ENCODE measurements around the gene MEGF8. TPM values are rescaled to one million over a fixed set of nuclear protein-coding genes. Genes with fewer than 3 reads are reported as not detected.

Gene MEGF8
- total RNA-seq, 1 experiment from 2014 or later = 6.5 TPM

GRCh38 chr19:42423462-42424344 lies 98.3 kb downstream of the MEGF8 start:
- peaks cover 34% of the 10 kb centered on the region for H3K79me2 ChIP-seq (ENCODE audit: low read length)
- H3K9me3 ChIP-seq (ENCODE audit: low read length) = no peaks in the 10 kb centered on the region
- peak; percentile 99 for DNase-seq
- peak overlapping the region; percentile 88 for H3K9ac ChIP-seq (ENCODE audit: low read length)
- no peaks in the 10 kb centered on the region for H3K9me2 ChIP-seq (replicated peaks; ENCODE audit: insufficient read depth, low read length)
- peak overlapping the region; percentile 60; the same call in 1 of the 2 replicates for H2AFZ ChIP-seq (ENCODE audit: low read length)
- peaks cover 31% of the 10 kb centered on the region for H3K4me1 ChIP-seq (ENCODE audit: low read length)
- H3K4me2 ChIP-seq (ENCODE audit: low read depth, low read length, poor library complexity, severe bottlenecking) = peak overlapping the region; percentile 73
- H4K20me1 ChIP-seq (ENCODE audit: insufficient read depth, low read depth, low read length) = peaks cover 24% of the 10 kb centered on the region; the same call in 1 of the 2 replicates
- H3K27ac ChIP-seq (ENCODE audit: low read length) = peak overlapping the region; percentile 92
- H3K36me3 ChIP-seq (ENCODE audit: insufficient read depth, low read length) = peaks cover 1% of the 10 kb centered on the region; the same call in 1 of the 2 replicates
- H3K4me3 ChIP-seq (ENCODE audit: low read length) = peak overlapping the region; percentile 78
- no peaks in the 10 kb centered on the region for H3K27me3 ChIP-seq (ENCODE audit: low read length)

GRCh38 chr19:42424345-42424707 lies 98.9 kb downstream of the MEGF8 start:
- no peaks in the 10 kb centered on the region for H3K27me3 ChIP-seq (ENCODE audit: low read length)
- peaks cover 22% of the 10 kb centered on the region; the same call in 1 of the 2 replicates for H4K20me1 ChIP-seq (ENCODE audit: insufficient read depth, low read depth, low read length)
- DNase-seq = peak; percentile 39
- H3K4me2 ChIP-seq (ENCODE audit: low read depth, low read length, poor library complexity, severe bottlenecking) = peak overlapping the region; percentile 73
- no peaks in the 10 kb centered on the region for H3K9me2 ChIP-seq (replicated peaks; ENCODE audit: insufficient read depth, low read length)
- peaks cover 31% of the 10 kb centered on the region for H3K4me1 ChIP-seq (ENCODE audit: low read length)
- H3K4me3 ChIP-seq (ENCODE audit: low read length) = peak overlapping the region; percentile 78; the same call in 1 of the 2 replicates
- no peaks in the 10 kb centered on the region for H3K9me3 ChIP-seq (ENCODE audit: low read length)
- H3K79me2 ChIP-seq (ENCODE audit: low read length) = peaks cover 29% of the 10 kb centered on the region
- H3K9ac ChIP-seq (ENCODE audit: low read length) = no peak overlapping the region
- peak overlapping the region; percentile 60; the same call in 1 of the 2 replicates for H2AFZ ChIP-seq (ENCODE audit: low read length)
- H3K27ac ChIP-seq (ENCODE audit: low read length) = no peak overlapping the region
- no peaks in the 10 kb centered on the region for H3K36me3 ChIP-seq (ENCODE audit: insufficient read depth, low read length)

DNA sequence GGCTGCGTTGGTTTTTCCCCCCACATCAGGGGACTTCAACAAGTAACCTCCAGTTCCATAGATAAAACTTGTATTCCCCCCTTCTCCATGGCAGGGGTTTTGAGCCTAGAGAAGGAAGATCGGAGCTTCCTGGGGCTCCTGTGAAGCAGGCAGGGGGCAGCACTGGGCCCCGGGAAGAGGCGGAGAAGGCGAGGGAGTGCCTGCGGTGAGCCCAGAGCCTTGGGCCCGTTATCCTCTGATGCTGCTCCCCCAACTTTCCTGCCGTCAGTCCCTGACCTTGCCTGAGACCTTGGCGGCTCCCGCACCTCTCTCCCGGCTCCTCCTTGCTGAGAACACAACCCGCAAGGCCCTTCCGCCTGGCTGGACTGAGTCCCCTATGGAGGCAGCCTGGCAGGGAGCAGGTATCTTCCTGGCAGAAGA lies 99.3 kb downstream of the MEGF8 start:
- Histone ChIP-seq H3K36me3 (ENCODE audit: insufficient read depth, low read length) (no peaks in the 10 kb centered on the region), H3K9me3 (ENCODE audit: low read length) (no peaks in the 10 kb centered on the region), H3K4me1 (ENCODE audit: low read length) (peaks cover 31% of the 10 kb centered on the region), H3K9ac (ENCODE audit: low read length) (no peak overlapping the region), H3K9me2 (replicated peaks; ENCODE audit: insufficient read depth, low read length) (no peaks in the 10 kb centered on the region), H3K27me3 (ENCODE audit: low read length) (no peaks in the 10 kb centered on the region), H3K4me3 (ENCODE audit: low read length) (no peak overlapping the region), H3K79me2 (ENCODE audit: low read length) (peaks cover 25% of the 10 kb centered on the region), H2AFZ (ENCODE audit: low read length) (no peak overlapping the region), H4K20me1 (ENCODE audit: insufficient read depth, low read depth, low read length) (peaks cover 18% of the 10 kb centered on the region; the same call in 1 of the 2 replicates), H3K27ac (ENCODE audit: low read length) (no peak overlapping the region), H3K4me2 (ENCODE audit: low read depth, low read length, poor library complexity, severe bottlenecking) (no peak overlapping the region)
- DNase-seq = no peak

GRCh38 chr19:42426643-42427042 lies 101.2 kb downstream of the MEGF8 start:
- Histone ChIP-seq H3K9ac (ENCODE audit: low read length) (no peak overlapping the region), H3K79me2 (ENCODE audit: low read length) (peaks cover 7% of the 10 kb centered on the region), H3K4me3 (ENCODE audit: low read length) (no peak overlapping the region), H4K20me1 (ENCODE audit: insufficient read depth, low read depth, low read length) (peaks cover 7% of the 10 kb centered on the region; the same call in 1 of the 2 replicates), H3K4me1 (ENCODE audit: low read length) (peaks cover 15% of the 10 kb centered on the region), H3K9me3 (ENCODE audit: low read length) (no peaks in the 10 kb centered on the region), H3K36me3 (ENCODE audit: insufficient read depth, low read length) (no peaks in the 10 kb centered on the region), H2AFZ (ENCODE audit: low read length) (no peak overlapping the region), H3K9me2 (replicated peaks; ENCODE audit: insufficient read depth, low read length) (no peaks in the 10 kb centered on the region), H3K27ac (ENCODE audit: low read length) (no peak overlapping the region), H3K4me2 (ENCODE audit: low read depth, low read length, poor library complexity, severe bottlenecking) (no peak overlapping the region), H3K27me3 (ENCODE audit: low read length) (no peaks in the 10 kb centered on the region)
- peak; percentile 37 for DNase-seq

DNA sequence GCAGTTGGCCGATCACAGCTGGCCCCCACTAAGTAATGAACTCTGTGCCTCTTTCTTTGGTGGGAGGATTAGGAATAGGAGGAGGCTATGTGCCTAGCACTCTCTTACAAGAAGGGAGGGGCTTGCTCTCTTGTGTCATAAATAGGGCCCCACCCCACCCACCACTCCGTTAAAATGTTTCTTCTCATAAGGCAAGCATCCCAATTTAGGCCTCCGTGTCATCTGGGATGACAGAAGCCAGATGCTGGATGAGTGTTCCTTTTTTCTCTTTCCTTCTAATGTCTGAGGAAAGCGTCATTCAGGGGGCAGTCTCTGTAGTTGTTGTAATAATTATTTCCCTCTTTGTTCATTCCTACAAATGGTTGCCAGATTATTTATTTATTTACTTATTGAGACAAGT lies 101.9 kb downstream of the MEGF8 start, which contains the start of gene LIPE:
Gene LIPE (minus strand): TSS at position 76 of the 400 bp plus-strand sequence. CDS start 239 bp downstream, outside the sequence.
- no peaks in the 10 kb centered on the region for H3K36me3 ChIP-seq (ENCODE audit: insufficient read depth, low read length)
- H3K9me3 ChIP-seq (ENCODE audit: low read length) = no peaks in the 10 kb centered on the region
- H4K20me1 ChIP-seq (ENCODE audit: insufficient read depth, low read depth, low read length) = peaks cover under 1% of the 10 kb centered on the region; the same call in 1 of the 2 replicates
- H3K4me1 ChIP-seq (ENCODE audit: low read length) = peaks cover 8% of the 10 kb centered on the region
- H2AFZ ChIP-seq (ENCODE audit: low read length) = no peak within 1 kb of the TSS
- no peak within 1 kb of the TSS for H3K4me2 ChIP-seq (ENCODE audit: low read depth, low read length, poor library complexity, severe bottlenecking)
- no peak within 1 kb of the TSS for H3K27ac ChIP-seq (ENCODE audit: low read length)
- H3K79me2 ChIP-seq (ENCODE audit: low read length) = peaks cover under 1% of the 10 kb centered on the region; the same call in 1 of the 2 replicates
- H3K27me3 ChIP-seq (ENCODE audit: low read length) = no peaks in the 10 kb centered on the region
- DNase-seq = peak; percentile 22
- H3K9me2 ChIP-seq (replicated peaks; ENCODE audit: insufficient read depth, low read length) = no peaks in the 10 kb centered on the region
- no peak within 1 kb of the TSS for H3K4me3 ChIP-seq (ENCODE audit: low read length)
- H3K9ac ChIP-seq (ENCODE audit: low read length) = no peak within 1 kb of the TSS

Small RNA genes lying within 50 kb of the gene (small RNA-seq; reads per million reads assigned to genes)
- gene MIR8077 = not detected

Other genes starting within 250 kb of the MEGF8 start
- 15.1 and 23.5 TPM in 2 replicates for gene ZNF574, start 249.5 kb upstream of the MEGF8 start, total RNA-seq (2014; rRNA removed; shearing (Covaris generic); ENCODE audit: low replicate concordance)
- gene POU2F2, start 193.2 kb upstream of the MEGF8 start, total RNA-seq (2014; rRNA removed; shearing (Covaris generic); ENCODE audit: low replicate concordance) = 61.9 and 69.4 TPM in 2 replicates
- gene DEDD2, start 108.0 kb upstream of the MEGF8 start, total RNA-seq (2014; rRNA removed; shearing (Covaris generic); ENCODE audit: low replicate concordance) = 16.3 and 42.7 TPM in 2 replicates
- gene ZNF526, start 105.3 kb upstream of the MEGF8 start, total RNA-seq (2014; rRNA removed; shearing (Covaris generic); ENCODE audit: low replicate concordance) = 3.4 and 9.1 TPM in 2 replicates
- gene GSK3A, start 83.0 kb upstream of the MEGF8 start, total RNA-seq (2014; rRNA removed; shearing (Covaris generic); ENCODE audit: low replicate concordance) = 17.7 and 29.3 TPM in 2 replicates
- gene ERF, start 70.5 kb upstream of the MEGF8 start, total RNA-seq (2014; rRNA removed; shearing (Covaris generic); ENCODE audit: low replicate concordance) = 36.4 and 53.6 TPM in 2 replicates
- 25.0 and 30.6 TPM in 2 replicates for gene CIC, start 56.4 kb upstream of the MEGF8 start, total RNA-seq (2014; rRNA removed; shearing (Covaris generic); ENCODE audit: low replicate concordance)
- gene PRR19, start 23.5 kb upstream of the MEGF8 start, total RNA-seq (2014; rRNA removed; shearing (Covaris generic); ENCODE audit: low replicate concordance) = 0.25 and 1.2 TPM in 2 replicates
- gene PAFAH1B3, start 23.0 kb upstream of the MEGF8 start, total RNA-seq (2014; rRNA removed; shearing (Covaris generic); ENCODE audit: low replicate concordance) = 66.2 and 102 TPM in 2 replicates
- gene TMEM145, start 12.3 kb upstream of the MEGF8 start, total RNA-seq (2014; rRNA removed; shearing (Covaris generic); ENCODE audit: low replicate concordance) = 18.7 and 30.5 TPM in 2 replicates
- not detected in 2 replicates for gene CNFN, start 64.7 kb downstream of the MEGF8 start, total RNA-seq (2014; rRNA removed; shearing (Covaris generic); ENCODE audit: low replicate concordance)
- gene LIPE, start 101.8 kb downstream of the MEGF8 start, total RNA-seq (2014; rRNA removed; shearing (Covaris generic); ENCODE audit: low replicate concordance) = 16.3 and 50.6 TPM in 2 replicates
- not detected in 2 replicates for gene CXCL17, start 117.3 kb downstream of the MEGF8 start, total RNA-seq (2014; rRNA removed; shearing (Covaris generic); ENCODE audit: low replicate concordance)
- 0.56 and 3.5 TPM in 2 replicates for gene CEACAM1, start 202.8 kb downstream of the MEGF8 start, total RNA-seq (2014; rRNA removed; shearing (Covaris generic); ENCODE audit: low replicate concordance)

Data from Karpas-422 (cell line).